Stimulated activated CD4-positive, alpha-beta T cell treated with anti-CD3 and anti-CD28 coated beads, TNF-alpha, amount 100 ng/mL, for 1 hour (primary cell): ENCODE data around the gene RPS25.
"Not testable (repeated sequence)": the region's sequence is repeated elsewhere in the genome, so short reads cannot be mapped to it uniquely, and the experiment has no call there.

Source experiments
- DNase-seq, 3 donors: peaks; one replicate each; pipeline ENCODE4 v3.0.0-alpha.2; 2020; ENCODE audit warnings: low read depth in 3 of 3, low spot score in 1 of 3

Gene RPS25

DNA sequence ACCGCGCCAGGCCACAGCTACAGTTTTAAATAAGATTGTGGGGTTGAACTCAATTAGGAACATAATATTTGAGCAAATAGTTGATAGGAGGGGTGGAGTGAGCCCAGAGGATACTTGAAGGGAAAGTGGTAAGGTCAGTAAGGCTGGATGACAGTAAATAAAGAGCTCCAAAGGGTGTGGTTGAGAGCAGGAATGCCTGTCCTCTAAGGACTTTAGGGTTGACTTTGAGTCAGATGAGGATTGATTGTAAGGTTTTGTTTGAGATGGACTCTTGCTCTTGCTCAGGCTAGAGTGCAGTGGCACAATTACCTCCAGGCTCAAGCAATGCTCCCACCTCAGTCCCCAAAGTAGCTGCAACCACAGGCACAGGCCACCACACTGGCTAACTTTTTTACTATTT, 44.2 kb downstream of the RPS25 start:
- no peak for DNase-seq

GRCh38 chr11:118971646-118972045, 46.5 kb downstream of the RPS25 start, which contains the start of gene FOXR1:
FOXR1 (plus strand) TSS chr11:118971761; CDS start chr11:118971932, 171 bp downstream.
- no peak for DNase-seq

GRCh38 chr11:118969508-118969907, 48.6 kb downstream of the RPS25 start:
- DNase-seq = not testable (repeated sequence)
